ENCODE measurements around the gene RSPRY1.
A peak's percentile ranks its signal among the peaks of the same experiment; 100 is the strongest.

Gene RSPRY1

GRCh38 chr16:57224651-57225335, 38.7 kb downstream of the RSPRY1 start:
- no peak for DNase-seq (ENCODE audit: low read depth in 2 of 2)

GRCh38 chr16:57225978-57226377, 39.8 kb downstream of the RSPRY1 start:
- DNase-seq (ENCODE audit: low read depth in 2 of 2) = no peak

- DNase-seq (ENCODE audit: low read depth in 2 of 2) = no peak
Observed at GRCh38 chr16:57226701-57227621, 40.8 kb downstream of the RSPRY1 start.

- no peak for DNase-seq (ENCODE audit: low read depth in 2 of 2)
Observed at GRCh38 chr16:57229079-57229478, 43.0 kb downstream of the RSPRY1 start.

- no peak for DNase-seq (ENCODE audit: low read depth in 2 of 2)
Observed at GRCh38 chr16:57231821-57232350, 45.8 kb downstream of the RSPRY1 start.

- no peak for DNase-seq (ENCODE audit: low read depth in 2 of 2)
Observed at GRCh38 chr16:57233944-57234706, 48.0 kb downstream of the RSPRY1 start.

- no peak for DNase-seq (ENCODE audit: low read depth in 2 of 2)
Observed at GRCh38 chr16:57234707-57235092, 48.6 kb downstream of the RSPRY1 start.

GRCh38 chr16:57235128-57236021, 49.2 kb downstream of the RSPRY1 start:
- DNase-seq (ENCODE audit: low read depth in 2 of 2) = peak in 1 of 2 donors; percentile 46

GRCh38 chr16:57236022-57236350, 49.9 kb downstream of the RSPRY1 start:
- no peak for DNase-seq (ENCODE audit: low read depth in 2 of 2)

- DNase-seq (ENCODE audit: low read depth in 2 of 2) = no peak
Observed at GRCh38 chr16:57238682-57239081, 52.6 kb downstream of the RSPRY1 start.

GRCh38 chr16:57239107-57239506, 53.0 kb downstream of the RSPRY1 start:
- DNase-seq (ENCODE audit: low read depth in 2 of 2) = no peak

- no peak for DNase-seq (ENCODE audit: low read depth in 2 of 2)
Observed at GRCh38 chr16:57240851-57241250, 54.7 kb downstream of the RSPRY1 start.

- no peak for DNase-seq (ENCODE audit: low read depth in 2 of 2)
Observed at GRCh38 chr16:57242650-57243049, 56.5 kb downstream of the RSPRY1 start.

GRCh38 chr16:57244463-57244766, 58.3 kb downstream of the RSPRY1 start:
- DNase-seq (ENCODE audit: low read depth in 2 of 2) = no peak

- DNase-seq (ENCODE audit: low read depth in 2 of 2) = peak; percentile 97
Observed at GRCh38 chr16:57244767-57245471, 58.8 kb downstream of the RSPRY1 start, which contains the start of gene ARL2BP. Gene ARL2BP (plus strand): TSS chr16:57245259. CDS start chr16:57245368, 109 bp downstream.

- DNase-seq (ENCODE audit: low read depth in 2 of 2) = no peak
Observed at GRCh38 chr16:57245472-57246113, 59.5 kb downstream of the RSPRY1 start.

- no peak for DNase-seq (ENCODE audit: low read depth in 2 of 2)
Observed at GRCh38 chr16:57251352-57251751, 65.2 kb downstream of the RSPRY1 start.

- DNase-seq (ENCODE audit: low read depth in 2 of 2) = no peak
Observed at GRCh38 chr16:57252148-57252721, 66.1 kb downstream of the RSPRY1 start.

GRCh38 chr16:57253466-57253865, 67.3 kb downstream of the RSPRY1 start:
- no peak for DNase-seq (ENCODE audit: low read depth in 2 of 2)

Measured in stimulated activated CD8-positive, alpha-beta memory T cell treated with anti-CD3 and anti-CD28 coated beads, Interleukin-15, amount 100 ng/mL, for 48 hours (primary cell).